HG03520 (cell line): Measurements from ENCODE around the gene DOK5.
"Not testable (repeated sequence)": the region's sequence is repeated elsewhere in the genome, so short reads cannot be mapped to it uniquely, and the experiment has no call there.

ENCODE experiments used
- ATAC-seq: cut with Tn5 transposase; IDR thresholded peaks from one replicate; pipeline ENCODE4 v1.9.1; 2021; ENCODE audit warnings: mild to moderate bottlenecking, moderate library complexity; ENCODE audit not compliant: unreplicated experiment

The DOK5 gene

DNA sequence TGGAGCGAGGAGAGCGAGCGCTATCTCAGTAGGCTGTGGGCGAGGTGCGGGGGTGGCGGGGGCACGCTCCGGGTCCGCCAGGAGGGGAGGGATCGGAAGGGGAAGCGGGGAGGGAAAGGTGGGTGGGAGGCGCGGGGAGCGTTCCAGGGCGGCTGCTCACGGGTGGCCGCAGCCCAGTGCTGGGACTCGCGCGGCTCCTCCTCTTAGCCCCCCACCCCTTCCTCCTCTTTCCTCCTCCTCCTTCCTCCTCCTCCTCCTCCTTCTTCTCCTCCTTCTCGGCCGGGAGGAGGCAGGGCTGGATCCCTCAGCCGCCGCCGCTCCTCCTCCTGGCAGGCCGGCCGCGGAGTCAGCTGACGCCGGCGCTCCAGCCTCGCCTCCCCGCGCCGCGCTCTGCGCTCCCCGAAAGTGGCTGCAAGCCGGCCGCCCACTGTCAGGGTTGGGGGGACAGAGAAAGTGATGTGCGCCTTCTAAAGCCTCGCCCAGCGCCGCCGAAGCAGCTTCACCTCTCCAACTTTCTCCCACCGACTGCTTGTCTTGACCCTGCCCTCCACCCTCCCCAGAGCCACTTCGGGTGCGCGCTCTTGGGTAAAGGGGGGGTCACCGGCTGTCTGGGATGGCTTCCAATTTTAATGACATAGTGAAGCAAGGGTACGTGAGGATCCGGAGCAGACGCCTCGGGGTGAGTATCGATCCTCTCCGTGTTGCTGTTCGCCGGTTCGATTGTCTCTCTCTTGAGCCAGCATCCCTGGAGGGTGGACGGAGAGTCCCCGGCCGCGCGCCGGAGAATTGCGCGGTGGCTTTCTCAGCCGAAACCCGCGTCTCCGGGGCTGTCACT lies at the start of gene DOK5:
Gene DOK5, plus strand, starts transcription at position 260 of the 835 bp plus-strand sequence. Its CDS starts 354 bp downstream, at position 614.
- ATAC-seq = no peak

DNA sequence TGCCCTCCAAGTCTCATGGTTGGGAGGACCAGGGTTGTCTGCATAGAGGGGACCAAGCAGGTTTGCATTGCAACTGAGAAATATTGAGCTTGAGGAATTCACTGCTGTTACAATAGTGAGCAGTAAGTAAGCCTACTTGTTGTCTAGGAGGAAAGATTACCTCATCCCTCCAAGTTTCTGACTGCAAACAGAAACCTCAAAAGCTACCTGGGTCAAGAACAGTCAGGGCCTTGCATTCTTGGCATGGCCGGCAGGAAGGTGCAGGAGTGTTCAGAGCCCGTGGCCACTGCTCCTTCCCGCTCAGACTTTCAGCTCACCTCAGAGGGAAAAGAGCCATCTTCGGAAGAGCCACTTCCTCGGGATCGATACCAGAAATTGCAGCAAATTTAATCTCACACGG lies 46.0 kb upstream of the DOK5 start:
- ATAC-seq = no peak

DNA sequence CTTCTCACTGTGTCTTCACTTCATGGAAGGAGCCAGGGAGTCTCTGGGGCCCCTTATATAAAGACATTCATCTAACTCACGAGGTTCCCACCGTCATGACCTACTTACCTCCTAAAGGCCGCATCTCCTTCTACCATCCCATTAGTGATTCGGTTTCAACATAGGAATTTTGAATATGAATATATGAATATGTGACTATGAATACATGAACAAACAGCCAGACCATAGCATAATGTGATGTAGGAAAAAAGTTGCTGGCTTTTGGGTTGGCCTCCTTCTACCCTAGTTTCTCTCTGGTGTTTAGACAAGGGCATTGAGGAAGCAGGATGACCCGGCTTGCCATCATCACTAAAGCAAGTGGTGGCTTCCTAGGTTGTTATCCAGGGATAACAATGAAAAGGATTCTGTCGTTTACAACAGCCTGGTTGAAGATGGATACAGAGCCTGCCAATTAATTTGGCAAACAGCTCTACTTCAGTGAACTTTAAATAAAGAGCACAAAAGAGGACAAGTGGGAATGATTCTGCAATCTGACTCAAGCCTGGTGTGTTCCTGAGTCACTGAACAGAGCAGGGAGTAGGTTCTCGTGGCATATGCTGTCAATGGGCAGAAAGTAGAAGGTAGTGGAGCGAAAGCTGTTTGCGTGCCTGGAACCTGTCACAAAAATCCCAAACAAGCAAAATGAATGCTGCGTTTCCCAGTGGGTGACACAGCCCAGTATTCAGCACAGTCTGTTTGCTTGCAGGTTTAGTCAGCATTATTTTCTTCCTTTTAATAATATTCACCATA lies 44.0 kb upstream of the DOK5 start:
- no peak for ATAC-seq

DNA sequence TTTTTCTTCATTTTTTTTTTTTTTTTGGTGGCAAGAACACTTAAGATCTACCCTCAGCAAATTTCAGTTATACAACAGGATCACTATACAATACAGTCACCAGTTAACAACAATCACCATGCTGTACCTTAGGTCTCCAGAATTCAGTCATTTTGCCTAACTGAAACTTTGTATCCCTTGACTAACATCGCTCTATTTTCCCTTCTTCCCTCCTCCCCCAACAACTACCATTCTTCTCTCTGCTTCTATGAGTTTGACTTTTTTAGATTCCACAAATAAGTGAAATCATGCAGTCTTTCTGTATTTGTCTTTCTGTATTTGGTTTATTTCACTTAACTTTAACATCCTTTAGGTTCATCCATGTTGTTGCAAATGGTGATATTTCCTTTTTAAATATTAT lies 42.4 kb upstream of the DOK5 start:
- ATAC-seq = no peak

DNA sequence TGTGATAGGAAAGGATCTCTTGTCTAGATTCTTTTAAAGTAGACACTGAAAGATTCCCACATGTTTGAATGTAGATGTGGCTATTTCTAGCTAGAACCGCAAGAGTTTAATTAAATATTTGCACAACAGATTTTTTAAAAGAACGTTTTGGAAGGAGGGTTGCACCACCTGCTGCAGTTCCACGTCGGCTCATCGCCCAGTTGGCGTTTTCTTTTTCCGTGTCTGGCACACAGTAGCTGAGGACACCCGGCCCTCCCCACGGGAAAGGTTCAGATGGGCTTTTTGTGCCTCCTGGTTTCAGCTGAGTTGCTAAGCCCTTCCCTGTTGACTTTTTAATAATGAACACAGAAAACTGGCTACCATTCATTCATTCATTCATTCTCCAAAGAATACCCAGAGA lies 41.8 kb upstream of the DOK5 start:
- ATAC-seq = no peak

DNA sequence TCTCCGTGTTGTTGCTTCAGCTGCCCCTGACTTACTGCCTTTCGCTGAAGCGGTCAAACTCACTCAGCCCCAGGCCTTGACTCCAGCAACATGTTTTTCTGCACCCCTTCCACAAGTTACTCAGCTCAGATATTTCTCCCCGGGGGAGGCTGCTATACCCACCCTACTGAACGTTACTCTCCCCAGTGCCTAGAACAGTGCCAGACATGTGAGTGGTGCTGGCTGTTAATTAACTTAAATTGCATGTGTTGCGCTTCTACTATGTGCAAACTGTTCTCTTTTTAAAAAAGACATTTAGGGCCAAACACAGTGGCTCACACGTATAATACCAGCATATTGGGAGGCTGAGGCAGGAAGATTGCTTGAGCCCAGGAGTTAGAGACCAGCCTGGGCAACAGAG lies 41.2 kb upstream of the DOK5 start:
- ATAC-seq = no peak

DNA sequence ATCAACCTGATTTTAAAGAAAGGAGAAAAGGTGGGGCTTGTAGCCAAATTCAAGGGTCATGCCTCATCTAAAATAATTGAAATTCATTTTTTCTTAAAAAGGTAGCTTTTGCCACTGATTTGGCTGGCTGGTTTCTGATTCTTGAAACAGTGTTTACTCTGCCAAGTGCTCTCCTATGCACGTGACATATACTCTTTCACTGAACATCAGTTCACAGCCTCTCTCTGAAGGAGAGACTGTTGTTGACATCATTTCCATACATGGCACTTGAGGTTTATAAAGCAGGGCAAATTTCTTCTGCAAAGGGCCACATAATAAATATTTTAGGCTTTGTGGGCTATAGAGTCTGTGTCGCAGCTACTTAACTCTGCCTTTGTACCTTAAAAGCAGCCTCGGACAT lies 40.4 kb upstream of the DOK5 start:
- no peak for ATAC-seq

DNA sequence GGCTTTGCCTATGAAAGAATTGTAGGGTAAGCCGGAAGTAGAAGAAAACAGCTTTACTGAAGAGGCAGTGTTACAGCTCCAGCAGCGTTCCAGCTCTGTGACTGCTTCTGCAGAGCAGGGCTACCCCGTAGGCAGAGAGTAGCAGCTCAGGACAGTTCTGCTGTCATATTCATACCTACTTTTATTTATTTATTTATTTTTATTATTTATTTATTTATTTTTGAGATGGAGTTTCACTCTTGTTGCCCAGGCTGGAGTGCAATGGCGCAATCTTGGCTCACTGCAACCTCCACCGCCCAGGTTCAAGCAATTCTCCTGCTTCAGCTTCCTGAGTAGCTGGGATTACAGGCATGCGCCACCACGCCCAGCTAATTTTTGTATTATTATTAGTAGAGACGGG lies 39.0 kb upstream of the DOK5 start:
- ATAC-seq = not testable (repeated sequence)

DNA sequence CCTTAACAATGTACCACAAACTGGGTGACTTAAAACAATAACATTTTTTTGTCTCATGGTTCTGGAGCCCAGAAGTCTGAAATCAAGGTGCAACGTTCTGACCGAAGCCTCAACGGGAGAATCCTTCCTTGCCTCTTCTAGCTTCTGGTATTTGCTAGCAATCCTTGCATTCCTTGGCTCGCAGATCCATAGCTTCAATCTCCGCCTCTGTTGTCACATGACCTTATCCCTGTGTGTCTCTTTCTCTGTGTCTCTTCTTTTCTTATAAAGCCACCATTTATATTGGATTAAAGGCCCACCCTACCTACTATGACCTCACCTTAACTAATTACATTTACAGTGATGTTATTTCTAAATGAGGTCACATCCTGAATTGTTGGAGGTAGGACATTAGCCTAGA lies 37.2 kb upstream of the DOK5 start:
- ATAC-seq = no peak

DNA sequence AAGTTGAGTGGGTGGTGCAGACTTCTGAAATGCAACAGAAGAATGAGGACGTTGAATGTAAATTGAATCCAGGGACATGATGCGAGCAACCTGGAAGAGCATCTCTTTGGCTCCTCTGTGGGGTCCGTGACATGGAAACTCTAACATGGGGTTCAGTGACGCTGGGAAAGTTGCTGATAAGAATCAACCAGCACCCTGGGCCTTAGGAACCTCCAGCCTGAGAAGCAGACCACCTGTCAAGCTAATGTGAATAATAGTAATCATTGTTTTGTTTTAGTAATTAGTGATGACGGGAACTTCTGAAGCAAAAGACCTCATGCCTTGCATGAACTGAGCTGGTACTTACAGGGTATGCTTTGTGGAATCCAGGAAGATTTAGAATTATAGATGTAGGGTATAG lies 25.2 kb upstream of the DOK5 start:
- ATAC-seq = no peak

DNA sequence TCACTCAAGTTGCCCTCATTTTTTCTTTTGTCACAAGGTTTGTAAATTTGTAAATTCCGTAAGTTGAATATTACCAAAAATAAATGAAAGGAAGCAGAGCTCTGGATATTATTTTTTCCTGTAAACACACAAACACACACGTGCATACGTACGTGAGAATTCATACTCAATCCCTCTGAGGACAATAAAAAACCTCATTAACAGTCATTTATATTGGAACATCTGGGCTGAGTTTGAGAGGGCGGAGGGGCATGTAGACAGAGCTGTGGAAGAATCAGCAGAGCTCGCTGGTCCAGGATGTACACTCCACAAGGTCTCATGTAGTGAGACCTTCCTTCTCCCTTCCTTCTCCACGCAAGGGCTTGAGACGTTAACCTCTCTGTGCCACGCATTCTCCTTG lies 24.2 kb upstream of the DOK5 start:
- no peak for ATAC-seq

DNA sequence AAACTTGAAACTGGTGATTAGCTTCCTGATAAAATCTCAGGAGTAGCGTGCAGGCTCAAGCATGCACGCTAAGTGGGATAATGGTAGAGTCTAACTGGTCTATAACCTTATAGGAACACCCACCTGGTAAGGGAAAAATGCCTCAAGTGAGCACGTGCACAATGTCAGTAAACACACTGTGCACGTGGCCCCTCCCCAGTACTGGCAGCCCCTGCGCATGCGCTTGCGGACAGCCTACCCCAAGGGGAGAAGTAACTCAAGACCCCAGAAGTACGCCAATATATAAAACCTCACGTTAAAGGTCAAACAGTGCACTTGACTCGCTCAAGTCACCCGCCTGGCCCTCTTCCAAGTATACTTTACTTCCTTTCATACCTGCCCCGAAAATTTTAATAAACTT lies 23.1 kb upstream of the DOK5 start:
- ATAC-seq = no peak

DNA sequence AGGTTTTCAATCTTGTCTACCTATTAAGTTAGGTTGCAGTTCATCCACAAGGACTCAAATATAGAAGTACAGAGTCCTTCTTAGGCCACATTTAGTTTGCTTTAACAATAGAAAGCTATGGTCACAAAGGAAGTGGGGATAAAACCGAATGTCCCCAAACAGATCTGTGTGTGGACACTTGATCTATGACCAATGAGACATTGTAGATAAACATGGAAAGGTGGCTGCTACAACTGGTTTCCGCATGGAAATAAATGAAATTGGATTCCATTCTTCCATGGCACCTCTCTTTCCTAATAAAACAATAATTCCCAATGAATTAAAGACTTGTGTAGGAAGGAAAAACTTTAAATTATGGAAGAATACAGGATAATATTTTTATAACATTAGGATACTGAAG lies 20.4 kb upstream of the DOK5 start:
- ATAC-seq = no peak

DNA sequence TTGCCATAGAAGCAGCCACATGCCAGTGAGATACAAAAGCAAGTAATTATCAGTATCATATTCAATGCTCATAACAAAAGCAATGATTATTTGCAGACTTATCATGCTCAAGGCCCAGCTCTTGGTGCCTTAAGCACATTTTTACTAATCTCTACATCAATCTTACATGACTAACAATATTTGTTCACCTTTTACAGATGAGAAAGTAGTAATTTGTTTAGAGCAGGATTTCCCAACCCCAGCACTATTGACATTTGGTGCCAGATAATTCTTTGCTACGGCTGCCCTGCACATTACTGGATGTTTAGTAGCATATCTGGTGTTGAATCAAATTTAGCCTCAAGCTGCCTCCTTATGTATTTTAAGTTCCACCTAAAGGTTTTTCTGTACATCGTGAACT lies 19.0 kb upstream of the DOK5 start:
- ATAC-seq = no peak

DNA sequence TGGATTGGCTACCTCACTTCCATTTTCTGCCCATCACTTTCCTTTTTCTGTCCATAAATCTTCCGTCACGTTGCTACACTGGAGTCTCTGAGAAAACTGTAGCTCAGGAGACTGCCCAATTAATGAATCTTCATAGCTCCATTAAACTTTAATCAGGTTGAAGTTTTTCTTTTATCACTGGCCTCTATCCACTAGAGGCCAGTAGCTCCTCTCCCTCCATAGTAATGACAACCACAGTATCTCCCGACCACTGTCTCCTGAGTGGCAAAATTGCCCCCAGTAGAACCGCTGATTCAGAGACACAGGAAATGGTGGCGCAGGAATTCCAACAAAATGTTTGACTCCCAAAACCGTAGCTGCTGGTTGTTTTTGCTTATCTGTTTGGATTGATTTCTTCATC lies 18.4 kb upstream of the DOK5 start:
- ATAC-seq = no peak

DNA sequence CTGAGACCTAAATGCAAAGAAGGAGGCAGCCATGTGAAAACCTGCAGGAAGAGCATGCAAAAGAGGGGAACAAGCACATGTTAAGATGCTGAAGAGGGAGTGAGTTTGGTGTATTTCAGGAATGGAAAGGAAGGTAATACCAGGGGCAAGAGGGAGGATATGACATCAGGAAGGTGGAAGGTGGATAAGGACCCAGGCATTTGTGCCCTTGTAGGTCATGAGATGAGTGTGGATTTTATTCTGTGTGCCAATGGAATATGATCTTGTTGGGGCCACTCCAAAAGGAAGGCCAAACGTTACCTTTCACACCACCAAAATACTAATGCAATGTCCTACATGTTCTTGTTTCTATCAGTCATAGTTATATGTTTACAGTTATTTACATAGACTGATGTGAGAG lies 17.2 kb upstream of the DOK5 start:
- ATAC-seq = no peak

DNA sequence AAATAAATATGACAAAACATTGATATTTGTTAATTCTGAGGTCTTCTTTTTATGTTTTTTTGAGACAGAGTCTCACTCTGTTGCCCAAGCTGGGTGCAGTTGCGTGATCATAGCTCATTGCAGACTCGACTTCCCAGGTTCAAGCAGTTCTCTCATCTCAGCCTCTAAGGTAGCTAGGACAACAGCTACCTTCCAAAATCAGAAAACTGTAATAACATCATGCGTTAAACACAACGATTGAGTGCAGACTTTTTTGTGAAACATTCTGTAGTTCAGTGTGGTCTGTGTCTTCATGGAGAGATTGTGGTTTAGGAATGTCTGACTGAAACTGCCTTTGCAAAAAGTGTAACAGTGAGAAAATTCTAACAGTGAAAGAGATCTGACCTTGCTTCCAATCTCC lies 16.1 kb upstream of the DOK5 start:
- ATAC-seq = no peak

DNA sequence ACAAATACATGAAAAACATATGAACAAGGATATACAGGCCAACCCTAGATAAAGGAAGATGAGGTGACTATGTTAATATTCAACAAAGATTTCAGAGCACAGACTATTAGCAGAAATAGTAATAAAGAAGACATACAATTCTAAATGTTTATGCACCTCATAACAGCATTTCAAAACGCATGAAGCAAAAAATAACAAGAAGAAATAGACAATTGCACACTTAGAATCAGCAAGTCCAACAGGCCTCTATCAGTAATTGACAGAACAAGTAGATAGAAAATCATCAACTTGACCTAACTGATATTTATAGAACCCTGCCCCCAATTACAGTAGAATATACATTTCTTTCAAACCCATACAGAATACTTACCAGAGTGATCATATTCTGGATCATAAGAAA lies 11.4 kb upstream of the DOK5 start:
- ATAC-seq = no peak

DNA sequence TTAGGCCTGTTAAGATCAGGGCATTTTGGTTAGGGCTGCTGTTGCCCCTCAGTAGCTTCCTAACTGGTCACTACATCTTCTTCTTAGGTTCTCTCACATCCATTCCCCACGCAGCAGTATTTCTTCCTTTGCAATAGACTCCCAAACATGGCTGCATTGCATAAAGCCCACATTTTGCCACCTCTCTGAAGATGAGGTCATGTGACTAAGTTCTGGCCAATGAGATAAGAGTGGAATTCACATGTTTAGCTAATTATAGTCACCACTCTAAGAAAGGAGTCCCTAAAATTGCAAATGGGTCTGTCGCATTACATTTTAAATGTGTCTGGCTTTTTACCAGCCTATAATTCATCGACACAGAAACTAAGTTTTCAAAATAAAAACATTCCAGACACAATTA lies 9.3 kb upstream of the DOK5 start:
- no peak for ATAC-seq

DNA sequence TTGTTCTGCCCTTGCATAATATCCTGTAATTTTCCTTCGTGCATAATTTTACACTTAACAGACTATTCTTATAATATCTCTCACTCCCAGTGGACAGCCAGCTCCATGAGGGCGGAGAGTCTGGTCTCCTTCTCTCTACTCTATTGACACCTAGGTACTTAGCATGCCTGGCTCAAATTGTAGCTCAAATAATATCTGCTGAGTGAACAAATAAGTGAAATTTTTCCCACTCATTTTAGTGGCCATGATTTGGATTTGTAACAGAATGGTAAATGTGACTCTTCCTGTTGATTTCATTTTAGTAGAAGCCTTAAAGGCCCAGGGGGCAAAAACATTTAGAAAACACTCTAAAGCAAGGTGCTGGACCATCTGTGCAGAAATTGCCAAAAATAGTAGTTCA lies 7.8 kb upstream of the DOK5 start:
- no peak for ATAC-seq

DNA sequence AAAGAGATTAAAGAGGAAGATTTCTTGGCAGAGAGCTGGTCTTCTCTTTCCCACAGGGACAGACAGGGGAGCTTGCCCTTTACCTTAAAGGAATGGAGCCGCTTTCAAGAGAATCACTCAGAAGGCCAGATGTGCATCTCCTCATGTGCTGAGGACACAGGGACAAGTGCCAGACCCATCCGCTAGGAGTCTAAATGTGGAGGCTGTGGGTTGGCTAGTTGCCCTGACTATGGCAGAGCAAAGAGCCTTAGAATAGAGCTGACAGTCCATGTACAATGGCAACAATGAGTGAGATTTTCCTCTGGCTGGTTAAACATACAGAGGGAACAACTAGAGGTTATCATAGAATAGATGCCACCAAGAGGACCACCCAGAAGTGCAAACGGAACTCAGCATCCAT lies 7.3 kb upstream of the DOK5 start:
- no peak for ATAC-seq

DNA sequence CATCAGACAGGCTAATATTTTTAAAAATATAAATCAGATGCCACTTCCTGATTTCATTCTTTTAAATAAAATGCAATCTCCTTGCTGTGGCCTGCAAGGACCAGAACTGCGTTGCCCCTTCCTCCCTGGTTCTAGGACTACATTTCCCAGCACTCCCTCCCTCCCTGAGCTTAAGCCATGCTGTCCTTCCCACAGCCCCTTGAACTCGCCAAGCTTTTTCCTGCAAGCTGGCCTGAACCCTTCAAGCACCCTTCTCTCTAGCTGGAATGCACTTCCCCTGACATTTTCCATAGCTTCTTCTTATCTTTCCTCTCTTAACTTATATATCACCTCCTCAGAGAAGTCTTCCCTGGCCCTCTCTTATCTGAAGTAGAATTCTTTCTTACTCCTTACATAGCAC lies 6.1 kb upstream of the DOK5 start:
- ATAC-seq = no peak
